Measurements from ENCODE around the gene PSMA4.

GRCh38 chr15:78536134-78536533 lies 4.1 kb upstream of the PSMA4 start:
- TF ChIP-seq, protein P1, sequence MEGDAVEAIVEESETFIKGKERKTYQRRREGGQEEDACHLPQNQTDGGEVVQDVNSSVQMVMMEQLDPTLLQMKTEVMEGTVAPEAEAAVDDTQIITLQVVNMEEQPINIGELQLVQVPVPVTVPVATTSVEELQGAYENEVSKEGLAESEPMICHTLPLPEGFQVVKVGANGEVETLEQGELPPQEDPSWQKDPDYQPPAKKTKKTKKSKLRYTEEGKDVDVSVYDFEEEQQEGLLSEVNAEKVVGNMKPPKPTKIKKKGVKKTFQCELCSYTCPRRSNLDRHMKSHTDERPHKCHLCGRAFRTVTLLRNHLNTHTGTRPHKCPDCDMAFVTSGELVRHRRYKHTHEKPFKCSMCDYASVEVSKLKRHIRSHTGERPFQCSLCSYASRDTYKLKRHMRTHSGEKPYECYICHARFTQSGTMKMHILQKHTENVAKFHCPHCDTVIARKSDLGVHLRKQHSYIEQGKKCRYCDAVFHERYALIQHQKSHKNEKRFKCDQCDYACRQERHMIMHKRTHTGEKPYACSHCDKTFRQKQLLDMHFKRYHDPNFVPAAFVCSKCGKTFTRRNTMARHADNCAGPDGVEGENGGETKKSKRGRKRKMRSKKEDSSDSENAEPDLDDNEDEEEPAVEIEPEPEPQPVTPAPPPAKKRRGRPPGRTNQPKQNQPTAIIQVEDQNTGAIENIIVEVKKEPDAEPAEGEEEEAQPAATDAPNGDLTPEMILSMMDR (IDR thresholded peaks at IDR 0.05): no peak
- TF ChIP-seq POLR2A (IDR thresholded peaks at IDR 0.05): no peak

All from tibial nerve (tissue), 3 donors.